ENCODE data around the gene CMTM7.

Gene CMTM7

DNA sequence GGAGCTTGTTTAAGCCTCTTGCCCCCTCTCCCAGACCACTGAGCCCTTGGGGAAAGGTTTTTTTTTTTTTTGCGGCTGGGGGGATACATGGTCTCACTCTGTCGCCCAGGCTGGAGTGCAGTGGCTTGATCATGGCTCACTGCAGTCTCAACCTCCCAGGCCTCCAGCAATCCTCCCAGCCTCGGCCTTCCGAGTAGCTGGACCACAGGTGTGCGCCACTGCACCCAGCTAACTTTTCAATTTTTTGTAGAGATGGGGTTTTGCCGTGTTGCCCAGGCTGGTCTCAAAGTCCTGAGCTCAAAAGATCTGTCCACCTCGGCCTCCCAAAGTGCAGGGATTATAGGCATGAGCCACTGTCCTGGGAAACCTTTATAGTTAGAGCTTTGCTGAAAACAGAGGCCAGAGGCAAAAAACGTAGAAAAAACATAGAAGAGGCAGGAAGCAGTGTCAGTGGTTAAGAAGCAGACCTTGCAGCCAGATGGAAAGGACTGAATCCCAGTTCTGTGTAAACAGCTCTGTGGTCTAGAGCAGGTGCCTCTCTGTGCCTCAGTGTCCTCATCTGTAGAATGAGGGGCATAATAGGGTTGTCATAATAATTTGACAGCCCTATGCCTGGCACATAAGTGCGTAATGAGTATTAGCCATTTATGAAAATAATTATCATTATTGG lies 33.1 kb downstream of the CMTM7 start:
- H3K4me1 ChIP-seq (ENCODE audit: control insufficient read depth, insufficient read depth, low read length) = no peaks in the 10 kb centered on the region; the same call in 1 of the 2 replicates
- no peaks in the 10 kb centered on the region for H3K9me3 ChIP-seq (ENCODE audit: control insufficient read depth, insufficient read depth, low read length)
- WGBS (ENCODE audit: insufficient coverage, insufficient read length) = no CpG with 5 or more reads among the region's 9 CpGs
- DNase-seq (ENCODE audit: low read depth, low spot score) = no peak
- H3K4me3 ChIP-seq (ENCODE audit: low read length) = no peak overlapping the region
- no peaks in the 10 kb centered on the region for H3K27me3 ChIP-seq (ENCODE audit: control insufficient read depth, insufficient read depth, low read length)
- no peaks in the 10 kb centered on the region for H3K36me3 ChIP-seq (ENCODE audit: control insufficient read depth, insufficient read depth, low read length)
- no peak overlapping the region for H3K27ac ChIP-seq (ENCODE audit: low read length)

- Histone ChIP-seq H3K27ac (ENCODE audit: low read length) (no peak overlapping the region), H3K4me1 (ENCODE audit: control insufficient read depth, insufficient read depth, low read length) (no peaks in the 10 kb centered on the region)
Measured at GRCh38 chr3:32428092-32429068, 36.7 kb downstream of the CMTM7 start.

GRCh38 chr3:32430900-32431299 lies 39.2 kb downstream of the CMTM7 start:
- DNase-seq (ENCODE audit: low read depth, low spot score) = no peak
- Histone ChIP-seq H3K9me3 (ENCODE audit: control insufficient read depth, insufficient read depth, low read length) (no peaks in the 10 kb centered on the region), H3K36me3 (ENCODE audit: control insufficient read depth, insufficient read depth, low read length) (no peaks in the 10 kb centered on the region), H3K4me3 (ENCODE audit: low read length) (no peak overlapping the region), H3K27me3 (ENCODE audit: control insufficient read depth, insufficient read depth, low read length) (no peaks in the 10 kb centered on the region), H3K27ac (ENCODE audit: low read length) (no peak overlapping the region), H3K4me1 (ENCODE audit: control insufficient read depth, insufficient read depth, low read length) (no peaks in the 10 kb centered on the region)
- WGBS (ENCODE audit: insufficient coverage, insufficient read length) = no CpG with 5 or more reads among the region's 5 CpGs

More at GRCh38 chr3:32428092-32429068, 36.7 kb downstream of the CMTM7 start:
- H3K27me3 ChIP-seq (ENCODE audit: control insufficient read depth, insufficient read depth, low read length) = no peaks in the 10 kb centered on the region
- H3K36me3 ChIP-seq (ENCODE audit: control insufficient read depth, insufficient read depth, low read length) = no peaks in the 10 kb centered on the region
- WGBS (ENCODE audit: insufficient coverage, insufficient read length) = no CpG with 5 or more reads among the region's 12 CpGs
- H3K9me3 ChIP-seq (ENCODE audit: control insufficient read depth, insufficient read depth, low read length) = no peaks in the 10 kb centered on the region
- no peak for DNase-seq (ENCODE audit: low read depth, low spot score)
- no peak overlapping the region for H3K4me3 ChIP-seq (ENCODE audit: low read length)

DNA sequence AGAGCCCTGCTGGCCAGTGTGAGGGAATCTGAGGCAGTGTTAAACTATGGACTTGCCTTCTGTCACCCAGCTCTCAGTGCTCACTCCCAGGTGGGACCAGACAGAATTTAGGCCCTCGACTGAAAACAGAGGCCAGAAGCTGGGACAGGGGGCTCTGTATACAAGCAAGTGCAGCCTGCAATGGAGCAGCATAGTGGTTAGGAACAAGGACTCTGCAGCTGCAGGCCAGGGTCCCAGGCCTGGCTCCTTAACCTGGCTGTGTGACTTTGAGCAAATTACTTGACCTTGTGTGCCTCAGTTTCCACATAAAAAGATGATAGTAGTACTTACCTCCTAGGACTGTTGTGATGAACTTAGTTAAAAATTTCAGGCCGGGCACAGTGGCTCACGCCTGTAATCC lies 39.8 kb downstream of the CMTM7 start:
- no peaks in the 10 kb centered on the region for H3K36me3 ChIP-seq (ENCODE audit: control insufficient read depth, insufficient read depth, low read length)
- no peaks in the 10 kb centered on the region for H3K27me3 ChIP-seq (ENCODE audit: control insufficient read depth, insufficient read depth, low read length)
- no CpG with 5 or more reads among the region's 3 CpGs for WGBS (ENCODE audit: insufficient coverage, insufficient read length)
- no peak for DNase-seq (ENCODE audit: low read depth, low spot score)
- no peak overlapping the region for H3K4me3 ChIP-seq (ENCODE audit: low read length)
- no peaks in the 10 kb centered on the region for H3K9me3 ChIP-seq (ENCODE audit: control insufficient read depth, insufficient read depth, low read length)
- H3K4me1 ChIP-seq (ENCODE audit: control insufficient read depth, insufficient read depth, low read length) = no peaks in the 10 kb centered on the region
- H3K27ac ChIP-seq (ENCODE audit: low read length) = no peak overlapping the region

DNA sequence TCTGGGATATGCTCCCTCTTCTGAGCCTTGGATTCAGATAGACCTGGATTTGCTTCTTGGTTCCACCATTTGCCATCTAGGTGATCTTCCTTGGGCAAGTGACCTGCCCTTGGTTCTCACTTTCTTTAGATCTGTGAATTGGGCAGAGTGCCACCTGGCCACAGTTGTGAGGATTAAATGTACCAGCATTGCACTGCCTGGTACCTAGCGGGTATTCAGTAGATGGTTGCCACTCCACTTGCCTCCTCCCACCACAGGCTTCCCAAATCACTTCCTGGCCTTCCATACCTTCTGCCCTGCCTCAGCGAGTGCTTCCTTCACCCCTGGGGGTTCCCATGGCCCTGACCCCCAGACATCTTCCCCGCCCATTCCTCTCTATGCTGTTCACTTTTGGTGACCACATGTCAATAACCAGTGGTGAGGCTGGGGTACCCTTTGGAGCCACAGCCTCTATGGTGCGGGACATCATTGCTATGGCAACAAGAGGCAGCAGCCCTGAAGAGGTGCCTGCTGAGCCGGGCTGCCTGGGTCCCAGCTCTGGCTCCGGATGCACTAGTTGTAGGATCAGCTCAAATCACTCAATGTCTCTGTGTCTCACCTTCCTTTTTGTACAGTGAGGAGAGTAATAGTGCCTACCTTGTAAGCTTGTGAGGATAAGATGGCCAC lies 40.5 kb downstream of the CMTM7 start:
- no peak for DNase-seq (ENCODE audit: low read depth, low spot score)
- H3K27me3 ChIP-seq (ENCODE audit: control insufficient read depth, insufficient read depth, low read length) = no peaks in the 10 kb centered on the region
- no peak overlapping the region for H3K27ac ChIP-seq (ENCODE audit: low read length)
- no peak overlapping the region for H3K4me3 ChIP-seq (ENCODE audit: low read length)
- H3K4me1 ChIP-seq (ENCODE audit: control insufficient read depth, insufficient read depth, low read length) = no peaks in the 10 kb centered on the region
- H3K9me3 ChIP-seq (ENCODE audit: control insufficient read depth, insufficient read depth, low read length) = no peaks in the 10 kb centered on the region
- no peaks in the 10 kb centered on the region for H3K36me3 ChIP-seq (ENCODE audit: control insufficient read depth, insufficient read depth, low read length)
- no CpG with 5 or more reads among the region's 6 CpGs for WGBS (ENCODE audit: insufficient coverage, insufficient read length)

DNA sequence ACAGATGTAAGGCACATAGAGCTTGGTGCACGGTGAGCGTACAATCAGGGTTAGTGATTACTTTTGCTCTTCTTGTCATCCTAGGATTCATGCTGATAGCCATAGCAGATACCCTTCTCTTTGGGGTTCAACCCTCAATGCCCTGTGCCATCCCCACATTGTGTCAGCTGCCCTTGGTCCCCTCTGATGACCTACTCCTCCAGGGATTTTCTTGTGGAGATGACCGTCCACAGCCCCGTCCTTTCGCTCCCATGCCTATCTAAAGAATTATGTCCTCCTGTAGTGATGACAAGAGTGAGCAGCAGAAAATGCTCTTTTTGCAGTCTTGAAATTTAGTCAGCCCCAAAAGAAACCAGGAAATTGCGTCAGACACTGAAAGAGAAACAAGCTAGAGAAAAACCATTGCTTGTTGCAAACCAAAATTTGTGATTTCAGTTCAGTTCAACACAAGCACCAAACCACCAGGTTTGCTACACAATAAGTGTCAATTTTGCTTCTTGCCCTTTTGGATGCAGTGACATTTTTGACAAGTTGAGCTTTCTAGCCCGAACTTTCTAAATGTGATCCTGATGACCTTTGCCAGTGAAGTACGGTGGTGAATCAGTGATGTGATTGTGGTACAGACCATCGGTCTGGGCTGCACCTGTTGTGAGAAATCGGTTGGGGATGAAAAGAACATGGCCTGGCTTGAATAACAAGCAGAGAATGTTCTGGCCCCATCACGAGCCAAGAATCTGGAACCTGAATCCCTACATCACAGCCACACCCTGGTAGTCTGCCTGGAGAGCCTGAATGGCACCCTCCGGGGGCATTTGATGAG lies 41.3 kb downstream of the CMTM7 start:
- DNase-seq (ENCODE audit: low read depth, low spot score) = no peak
- H3K9me3 ChIP-seq (ENCODE audit: control insufficient read depth, insufficient read depth, low read length) = no peaks in the 10 kb centered on the region
- H3K36me3 ChIP-seq (ENCODE audit: control insufficient read depth, insufficient read depth, low read length) = no peaks in the 10 kb centered on the region
- no peaks in the 10 kb centered on the region for H3K4me1 ChIP-seq (ENCODE audit: control insufficient read depth, insufficient read depth, low read length)
- H3K27ac ChIP-seq (ENCODE audit: low read length) = no peak overlapping the region
- no peak overlapping the region for H3K4me3 ChIP-seq (ENCODE audit: low read length)
- no CpG with 5 or more reads among the region's 12 CpGs for WGBS (ENCODE audit: insufficient coverage, insufficient read length)
- no peaks in the 10 kb centered on the region for H3K27me3 ChIP-seq (ENCODE audit: control insufficient read depth, insufficient read depth, low read length)

DNA sequence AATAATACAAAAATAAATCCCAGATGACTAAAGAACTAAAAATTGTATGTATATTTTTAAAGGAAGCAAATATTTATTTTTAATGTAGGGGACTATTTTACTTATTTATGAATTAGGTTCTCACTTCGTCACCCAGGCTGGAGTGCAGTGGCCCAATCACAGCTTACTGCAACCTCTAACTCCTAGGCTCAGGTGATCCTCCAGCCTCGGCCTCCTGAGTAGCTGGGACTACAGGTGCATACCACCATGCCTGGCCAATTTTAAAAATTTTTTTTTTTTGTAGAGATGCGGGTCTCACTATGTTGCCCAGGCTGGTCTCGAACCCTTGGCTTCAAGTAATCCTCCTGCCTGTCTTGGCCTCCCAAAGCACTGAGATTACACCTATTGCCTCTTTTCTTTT lies 42.6 kb downstream of the CMTM7 start:
- Histone ChIP-seq H3K4me1 (ENCODE audit: control insufficient read depth, insufficient read depth, low read length) (no peaks in the 10 kb centered on the region), H3K27me3 (ENCODE audit: control insufficient read depth, insufficient read depth, low read length) (no peaks in the 10 kb centered on the region; the same call in 1 of the 2 replicates), H3K9me3 (ENCODE audit: control insufficient read depth, insufficient read depth, low read length) (no peaks in the 10 kb centered on the region), H3K4me3 (ENCODE audit: low read length) (no peak overlapping the region), H3K36me3 (ENCODE audit: control insufficient read depth, insufficient read depth, low read length) (no peaks in the 10 kb centered on the region), H3K27ac (ENCODE audit: low read length) (no peak overlapping the region)
- no peak for DNase-seq (ENCODE audit: low read depth, low spot score)
- WGBS (ENCODE audit: insufficient coverage, insufficient read length) = no CpG with 5 or more reads among the region's 4 CpGs

- no peak overlapping the region for H3K4me3 ChIP-seq (ENCODE audit: low read length)
- no peak for DNase-seq (ENCODE audit: low read depth, low spot score)
- WGBS (ENCODE audit: insufficient coverage, insufficient read length) = no CpG with 5 or more reads among the region's 4 CpGs
- H3K27ac ChIP-seq (ENCODE audit: low read length) = no peak overlapping the region
- no peaks in the 10 kb centered on the region for H3K36me3 ChIP-seq (ENCODE audit: control insufficient read depth, insufficient read depth, low read length)
- H3K9me3 ChIP-seq (ENCODE audit: control insufficient read depth, insufficient read depth, low read length) = no peaks in the 10 kb centered on the region
- H3K4me1 ChIP-seq (ENCODE audit: control insufficient read depth, insufficient read depth, low read length) = peaks cover 2% of the 10 kb centered on the region; the same call in 1 of the 2 replicates
- H3K27me3 ChIP-seq (ENCODE audit: control insufficient read depth, insufficient read depth, low read length) = no peaks in the 10 kb centered on the region; the same call in 1 of the 2 replicates
Measured at GRCh38 chr3:32435911-32436815, 44.5 kb downstream of the CMTM7 start.

DNA sequence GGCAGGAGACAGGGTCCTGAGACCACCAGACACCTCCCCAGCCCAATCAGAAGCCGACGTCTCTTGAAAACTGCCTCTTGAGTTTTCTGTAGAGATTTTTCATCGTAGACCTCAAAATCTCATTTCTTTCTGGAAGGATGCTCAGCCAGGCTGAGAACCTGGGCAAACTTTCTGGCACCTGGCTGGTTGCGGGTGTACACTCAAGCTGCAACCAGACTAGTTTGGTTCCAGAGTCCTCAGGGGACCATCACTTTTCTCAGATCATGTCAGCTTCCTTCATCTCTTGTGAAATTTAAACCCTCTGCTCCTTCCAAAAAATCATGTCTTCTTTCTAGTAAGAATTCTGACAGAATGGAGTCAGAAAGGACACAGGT lies 45.1 kb downstream of the CMTM7 start:
- H3K36me3 ChIP-seq (ENCODE audit: control insufficient read depth, insufficient read depth, low read length) = no peaks in the 10 kb centered on the region
- WGBS (ENCODE audit: insufficient coverage, insufficient read length) = no CpG with 5 or more reads among the region's 4 CpGs
- no peaks in the 10 kb centered on the region for H3K9me3 ChIP-seq (ENCODE audit: control insufficient read depth, insufficient read depth, low read length)
- peaks cover 2% of the 10 kb centered on the region; the same call in 1 of the 2 replicates for H3K4me1 ChIP-seq (ENCODE audit: control insufficient read depth, insufficient read depth, low read length)
- H3K27ac ChIP-seq (ENCODE audit: low read length) = no peak overlapping the region
- DNase-seq (ENCODE audit: low read depth, low spot score) = no peak
- no peaks in the 10 kb centered on the region; the same call in 1 of the 2 replicates for H3K27me3 ChIP-seq (ENCODE audit: control insufficient read depth, insufficient read depth, low read length)
- H3K4me3 ChIP-seq (ENCODE audit: low read length) = no peak overlapping the region

Data from iPS DF 6.9 (cell line).